ENCODE results near the gene LMNA. TPM values are rescaled to one million over a fixed set of nuclear protein-coding genes. Genes with fewer than 3 reads are reported as not detected.

LMNA gene
- polyA plus RNA-seq, 1 of the 3 experiments (the other 2 are of a cell fraction) = 983 TPM

DNA sequence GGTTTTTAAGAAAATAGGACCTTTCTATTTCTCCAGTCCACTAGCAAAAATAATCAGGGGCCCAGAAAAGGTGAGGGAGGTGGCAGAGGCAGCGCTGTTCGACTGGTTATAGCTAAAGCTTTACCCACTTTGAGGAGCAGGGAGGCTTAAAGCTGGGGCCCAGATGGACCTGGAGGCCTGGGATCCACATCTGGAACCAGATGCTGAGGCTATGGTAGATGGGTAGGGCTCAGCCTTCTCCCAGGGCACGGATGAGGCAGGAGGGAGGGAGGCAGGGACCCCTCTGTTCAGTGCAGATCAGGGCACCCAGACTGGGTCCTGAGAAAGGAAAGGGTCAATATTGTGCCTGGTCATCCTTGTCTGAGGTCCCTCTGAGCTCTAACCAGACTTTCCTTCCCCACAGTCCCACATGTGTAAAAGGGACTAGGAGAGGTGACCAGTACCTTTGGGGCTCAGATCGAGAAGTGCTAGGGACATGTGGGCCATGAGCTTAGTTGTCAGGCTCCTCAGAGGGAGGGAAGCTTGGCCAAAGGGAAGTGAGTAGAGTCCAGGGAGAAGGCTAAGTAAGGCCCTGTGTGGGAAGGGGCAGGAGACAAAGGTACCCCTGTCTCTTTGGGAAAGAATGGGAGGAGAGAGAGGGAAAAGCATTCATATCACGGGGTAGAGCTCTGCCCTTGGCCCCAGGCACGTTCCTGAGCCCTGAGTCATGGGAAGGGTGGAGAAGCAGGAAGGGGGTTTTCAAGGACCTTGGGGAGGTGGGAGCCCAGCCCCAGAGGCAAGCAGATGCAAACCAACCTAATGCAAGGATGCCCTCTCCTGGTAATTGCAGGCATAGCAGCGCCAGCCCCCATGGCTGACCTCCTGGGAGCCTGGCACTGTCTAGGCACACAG is 15.4 kb downstream of the LMNA start (continued):
- TF ChIP-seq CHD2 (IDR thresholded peaks at IDR 0.05; ENCODE audit: low read length, partially characterized antibody) (peak; percentile 36), NRF1 (IDR thresholded peaks at IDR 0.05; ENCODE audit: low read depth, low read length) (no peak), PBX3 (IDR thresholded peaks at IDR 0.05) (no peak), TCF12 (IDR thresholded peaks at IDR 0.05) (peak; percentile 71), SMC3 (IDR thresholded peaks at IDR 0.05; ENCODE audit: low read depth, low read length) (peak; percentile 98), FOSL2 (IDR thresholded peaks at IDR 0.05; ENCODE audit: borderline replicate concordance, low read depth) (peak; percentile 91), GABPA (IDR thresholded peaks at IDR 0.05; ENCODE audit: low read depth) (no peak), RAD21 (IDR thresholded peaks at IDR 0.05; ENCODE audit: low read length) (peak; percentile 96), RFX5 (IDR thresholded peaks at IDR 0.05; ENCODE audit: low read length) (no peak), EP300 (IDR thresholded peaks at IDR 0.05; ENCODE audit: borderline replicate concordance in 1 of 2, low read depth in 1 of 2, low read length in 1 of 2) (peak in 1 of 2 experiments; percentile 19; a peak in 1 of 4 replicates), CTCF (IDR thresholded peaks at IDR 0.05) (peak; percentile 96), JUND (IDR thresholded peaks at IDR 0.05) (peak; percentile 93), RXRA (IDR thresholded peaks at IDR 0.05; ENCODE audit: borderline replicate concordance, low read depth) (no peak; the same call in 1 of the 2 replicates), POLR2AphosphoS5 (IDR thresholded peaks at IDR 0.05; ENCODE audit: low read depth, low read length) (peak; percentile 52), RCOR1 (IDR thresholded peaks at IDR 0.05; ENCODE audit: low read length) (no peak; the same call in 1 of the 2 replicates)

GRCh38 chr1:156130578-156130942 is 16.0 kb downstream of the LMNA start:
- Histone ChIP-seq H3K36me3 (replicated peaks in 1 of 2; ENCODE audit: control insufficient read depth in 1 of 2, insufficient read depth in 2 of 2, low read length in 1 of 2) (peaks cover 35 to 60% of the 10 kb centered on the region in 2 experiments), H3K9me3 (no peaks in the 10 kb centered on the region), H3K4me1 (ENCODE audit: control insufficient read depth in 1 of 2, insufficient read depth in 2 of 2, low read depth in 1 of 2, low read length in 1 of 2) (peaks cover 40 to 45% of the 10 kb centered on the region in 2 experiments), H3K4me3 (ENCODE audit: low read depth in 2 of 2, low read length in 1 of 2) (no peak overlapping the region; a peak in 1 of 4 replicates), H3K9me2 (no peaks in the 10 kb centered on the region), H4K20me1 (ENCODE audit: insufficient read depth) (peaks cover 86% of the 10 kb centered on the region), H2AFZ (ENCODE audit: low read depth) (no peak overlapping the region), H3K27ac (ENCODE audit: low read depth in 2 of 2, low read length in 1 of 2) (peak overlapping the region; percentile 94 to 100), H3K79me2 (ENCODE audit: insufficient read depth) (peaks cover 91% of the 10 kb centered on the region), H3F3A (replicated peaks; ENCODE audit: insufficient read depth) (peaks cover 92% of the 10 kb centered on the region), H3K9ac (peak overlapping the region; percentile 40; the same call in 1 of the 2 replicates), H3K4me2 (0 out of 2 replicates have a peak overlapping the region, but pooled peaks have one; percentile 14), H3K27me3 (ENCODE audit: insufficient read depth) (no peaks in the 10 kb centered on the region)
- ChIA-PET CTCF (interaction anchor here (0.6 to 40.5 kb wide), 23 partner anchors 11 to 1660 kb away, joined by 3 to 1559 read pairs (median 6); partner anchors contain the start of genes LMNA, MEX3A and PMF1), POLR2A (interaction anchor here (0.7 kb wide), 1 partner anchor 34 kb away, joined by 4 read pairs; no protein-coding TSS in a partner anchor)
- DNase-seq = no peak
- WGBS (ENCODE audit: low lambda C conversion rate) = 76% methylated on average over 4 of the region's 6 CpGs
- no peak for TF ChIP-seq RFX5 (IDR thresholded peaks at IDR 0.05; ENCODE audit: low read length)
- no peak for TF ChIP-seq GATA2 (CRISPR knock-in tag; IDR thresholded peaks at IDR 0.05)
- peak; percentile 0; the same call in 1 of the 2 replicates for TF ChIP-seq CTCF (IDR thresholded peaks at IDR 0.05)
- TF ChIP-seq CHD2 (IDR thresholded peaks at IDR 0.05; ENCODE audit: low read length, partially characterized antibody) = no peak

Data from SK-N-SH (cell line).